ENCODE results near the gene TCHH.
"Not testable (repeated sequence)": the region's sequence is repeated elsewhere in the genome, so short reads cannot be mapped to it uniquely, and the experiment has no call there.

The TCHH gene

DNA sequence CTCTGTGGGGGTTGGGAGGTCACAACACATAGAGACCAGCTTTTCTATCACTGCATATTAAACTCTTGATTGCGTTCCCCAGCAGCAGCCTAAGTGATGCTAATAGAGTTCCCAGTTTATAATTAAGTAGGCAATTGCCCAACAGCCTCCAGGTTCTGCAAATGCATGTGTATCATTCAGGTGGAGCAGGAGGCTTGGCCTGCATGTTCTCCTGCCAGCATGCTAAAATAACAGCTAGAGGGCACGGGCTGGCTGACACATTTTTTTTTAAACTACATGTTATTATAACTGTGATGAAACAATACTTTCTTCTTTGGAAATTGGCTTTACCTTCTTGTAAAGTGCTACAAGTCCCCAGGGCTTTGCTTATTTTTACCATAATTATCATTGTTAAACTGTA, 10.4 kb downstream of the TCHH start:
- no peak overlapping the region for H3K4me3 ChIP-seq
- H3K27me3 ChIP-seq = peaks cover 45% of the 10 kb centered on the region
- peaks cover 7% of the 10 kb centered on the region; the same call in 1 of the 2 replicates for H3K4me1 ChIP-seq
- no peak overlapping the region for H3K9ac ChIP-seq
- no peak overlapping the region for H3K27ac ChIP-seq
- H3K9me3 ChIP-seq = peaks cover 32% of the 10 kb centered on the region
- TF ChIP-seq Cebpa-rat (IDR thresholded peaks at IDR 0.05) = no peak
- H4K20me1 ChIP-seq = no peaks in the 10 kb centered on the region
- no peak overlapping the region for H3K4me2 ChIP-seq
- no peaks in the 10 kb centered on the region for H3K36me3 ChIP-seq

- Histone ChIP-seq H3K4me3 (no peak overlapping the region), H3K4me2 (no peak overlapping the region), H3K4me1 (no peaks in the 10 kb centered on the region), H3K9me3 (peaks cover 15% of the 10 kb centered on the region), H3K27me3 (no peaks in the 10 kb centered on the region), H4K20me1 (no peaks in the 10 kb centered on the region), H3K36me3 (no peaks in the 10 kb centered on the region), H3K9ac (no peak overlapping the region), H3K27ac (no peak overlapping the region)
- TF ChIP-seq Cebpa-rat (IDR thresholded peaks at IDR 0.05) = no peak
Measured at GRCh38 chr1:152096931-152097330, 18.3 kb downstream of the TCHH start.

- H4K20me1 ChIP-seq = no peaks in the 10 kb centered on the region
- no peak within 1 kb of the TSS for H3K9ac ChIP-seq
- H3K27me3 ChIP-seq = no peaks in the 10 kb centered on the region
- no peaks in the 10 kb centered on the region for H3K36me3 ChIP-seq
- peaks cover 12% of the 10 kb centered on the region for H3K9me3 ChIP-seq
- no peak within 1 kb of the TSS for H3K4me3 ChIP-seq
- no peak within 1 kb of the TSS for H3K4me2 ChIP-seq
- H3K4me1 ChIP-seq = peaks cover 6% of the 10 kb centered on the region
- no peak for TF ChIP-seq Cebpa-rat (IDR thresholded peaks at IDR 0.05)
- H3K27ac ChIP-seq = no peak within 1 kb of the TSS
Measured at GRCh38 chr1:152089014-152089674, 26.1 kb downstream of the TCHH start, which contains the start of gene TCHHL1. TSS of gene TCHHL1 (minus strand) at chr1:152089064. CDS start at chr1:152088143, 921 bp downstream.

- peak overlapping the region; percentile 59 for H3K4me2 ChIP-seq
- no peaks in the 10 kb centered on the region for H3K27me3 ChIP-seq
- no peak for TF ChIP-seq Cebpa-rat (IDR thresholded peaks at IDR 0.05)
Measured at GRCh38 chr1:152086760-152087159, 28.5 kb downstream of the TCHH start.

GRCh38 chr1:152084853-152085252, 30.4 kb downstream of the TCHH start:
- Histone ChIP-seq H3K27me3 (no peaks in the 10 kb centered on the region), H3K9ac (no peak overlapping the region), H3K4me3 (no peak overlapping the region), H3K9me3 (no peaks in the 10 kb centered on the region), H3K4me2 (no peak overlapping the region), H3K27ac (no peak overlapping the region), H3K36me3 (no peaks in the 10 kb centered on the region), H4K20me1 (no peaks in the 10 kb centered on the region), H3K4me1 (peaks cover 6% of the 10 kb centered on the region)
- no peak for TF ChIP-seq Cebpa-rat (IDR thresholded peaks at IDR 0.05)

More at GRCh38 chr1:152086760-152087159, 28.5 kb downstream of the TCHH start:
- Histone ChIP-seq H3K27ac (no peak overlapping the region), H3K9me3 (no peaks in the 10 kb centered on the region), H3K36me3 (no peaks in the 10 kb centered on the region), H3K4me1 (peaks cover 6% of the 10 kb centered on the region), H3K4me3 (no peak overlapping the region), H3K9ac (no peak overlapping the region), H4K20me1 (no peaks in the 10 kb centered on the region)

- not testable (repeated sequence) for H3K36me3 ChIP-seq, H3K27me3 ChIP-seq, H3K4me3 ChIP-seq, H4K20me1 ChIP-seq, H3K4me2 ChIP-seq, H3K9ac ChIP-seq, H3K27ac ChIP-seq, H3K4me1 ChIP-seq
- H3K9me3 ChIP-seq = peaks cover 10% of the 10 kb centered on the region
Measured at GRCh38 chr1:152081026-152081425, 34.2 kb downstream of the TCHH start.

- H3K4me3 ChIP-seq, H3K27me3 ChIP-seq, H3K9ac ChIP-seq, H3K36me3 ChIP-seq, H3K4me1 ChIP-seq, H3K27ac ChIP-seq, H4K20me1 ChIP-seq, H3K4me2 ChIP-seq: not testable (repeated sequence)
- H3K9me3 ChIP-seq = peaks cover 10% of the 10 kb centered on the region
Measured at GRCh38 chr1:152080494-152080893, 34.8 kb downstream of the TCHH start.

- H3K27me3 ChIP-seq = no peaks in the 10 kb centered on the region
- H3K4me3 ChIP-seq = no peak overlapping the region
- no peaks in the 10 kb centered on the region for H3K36me3 ChIP-seq
- H3K27ac ChIP-seq = no peak overlapping the region
- H3K4me1 ChIP-seq = no peaks in the 10 kb centered on the region
- TF ChIP-seq Cebpa-rat (IDR thresholded peaks at IDR 0.05) = no peak
- no peak overlapping the region for H3K4me2 ChIP-seq
- H3K9ac ChIP-seq = no peak overlapping the region
- no peaks in the 10 kb centered on the region for H4K20me1 ChIP-seq
- peaks cover 10% of the 10 kb centered on the region for H3K9me3 ChIP-seq
Measured at GRCh38 chr1:152078831-152079441, 36.3 kb downstream of the TCHH start.

DNA sequence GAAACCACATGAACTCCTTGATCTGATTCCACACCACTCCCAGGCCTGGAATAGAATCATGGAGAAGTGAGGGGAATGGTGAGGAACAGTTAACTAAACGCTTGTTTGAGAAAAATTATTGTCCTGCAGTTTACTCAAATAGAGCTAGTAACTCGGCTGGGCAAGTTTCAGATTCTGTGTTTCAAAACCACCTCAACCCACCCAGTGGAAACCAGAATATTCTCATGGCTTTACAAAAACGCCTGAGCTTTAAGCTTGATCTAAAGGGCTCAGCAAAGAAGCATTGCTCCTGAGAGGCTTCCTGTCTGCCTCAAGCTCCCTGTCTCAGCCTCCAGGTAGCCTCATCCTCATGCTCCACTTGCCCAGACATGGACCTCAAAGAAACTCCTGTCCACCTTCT, 42.9 kb downstream of the TCHH start:
- Histone ChIP-seq H3K9ac (no peak overlapping the region), H3K9me3 (no peaks in the 10 kb centered on the region), H3K4me3 (no peak overlapping the region), H3K27ac (no peak overlapping the region), H3K4me1 (peaks cover 9% of the 10 kb centered on the region), H3K4me2 (no peak overlapping the region), H4K20me1 (no peaks in the 10 kb centered on the region), H3K36me3 (no peaks in the 10 kb centered on the region), H3K27me3 (no peaks in the 10 kb centered on the region)
- no peak for TF ChIP-seq Cebpa-rat (IDR thresholded peaks at IDR 0.05)

- Histone ChIP-seq H3K9ac (no peak overlapping the region), H3K27ac (no peak overlapping the region), H3K9me3 (no peaks in the 10 kb centered on the region), H4K20me1 (no peaks in the 10 kb centered on the region), H3K4me1 (peaks cover 18% of the 10 kb centered on the region), H3K4me2 (no peak overlapping the region), H3K27me3 (no peaks in the 10 kb centered on the region), H3K36me3 (no peaks in the 10 kb centered on the region), H3K4me3 (no peak overlapping the region)
- no peak for TF ChIP-seq Cebpa-rat (IDR thresholded peaks at IDR 0.05)
Measured at GRCh38 chr1:152071123-152071522, 44.1 kb downstream of the TCHH start.

Measured in BLaER1 (cell line).